ENCODE measurements around the gene PPM1H.

DNA sequence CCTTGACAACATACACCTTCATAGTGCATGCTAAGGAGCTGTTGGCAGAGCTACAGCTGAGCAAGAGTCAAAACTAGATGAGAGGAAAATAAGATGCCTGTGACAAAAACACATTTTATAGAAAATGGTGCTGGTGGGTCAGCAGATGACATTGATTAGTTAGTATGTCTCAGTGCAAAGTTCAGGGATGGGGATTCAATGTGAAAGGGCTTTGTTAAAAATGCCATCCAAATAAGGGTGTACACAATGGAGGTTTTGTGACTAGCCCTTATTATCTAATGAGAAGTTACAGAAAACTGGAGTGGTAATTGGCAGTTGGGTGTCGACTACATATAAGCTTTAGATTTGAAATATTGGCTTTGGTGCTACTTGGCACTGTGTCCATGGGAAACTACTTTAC lies 299.3 kb downstream of the PPM1H start:
- TF ChIP-seq, protein P1, sequence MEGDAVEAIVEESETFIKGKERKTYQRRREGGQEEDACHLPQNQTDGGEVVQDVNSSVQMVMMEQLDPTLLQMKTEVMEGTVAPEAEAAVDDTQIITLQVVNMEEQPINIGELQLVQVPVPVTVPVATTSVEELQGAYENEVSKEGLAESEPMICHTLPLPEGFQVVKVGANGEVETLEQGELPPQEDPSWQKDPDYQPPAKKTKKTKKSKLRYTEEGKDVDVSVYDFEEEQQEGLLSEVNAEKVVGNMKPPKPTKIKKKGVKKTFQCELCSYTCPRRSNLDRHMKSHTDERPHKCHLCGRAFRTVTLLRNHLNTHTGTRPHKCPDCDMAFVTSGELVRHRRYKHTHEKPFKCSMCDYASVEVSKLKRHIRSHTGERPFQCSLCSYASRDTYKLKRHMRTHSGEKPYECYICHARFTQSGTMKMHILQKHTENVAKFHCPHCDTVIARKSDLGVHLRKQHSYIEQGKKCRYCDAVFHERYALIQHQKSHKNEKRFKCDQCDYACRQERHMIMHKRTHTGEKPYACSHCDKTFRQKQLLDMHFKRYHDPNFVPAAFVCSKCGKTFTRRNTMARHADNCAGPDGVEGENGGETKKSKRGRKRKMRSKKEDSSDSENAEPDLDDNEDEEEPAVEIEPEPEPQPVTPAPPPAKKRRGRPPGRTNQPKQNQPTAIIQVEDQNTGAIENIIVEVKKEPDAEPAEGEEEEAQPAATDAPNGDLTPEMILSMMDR (IDR thresholded peaks at IDR 0.05), result no peak
- no peak for TF ChIP-seq POLR2A (IDR thresholded peaks at IDR 0.05)

Measured in adrenal gland (tissue), 5 donors.